ENCODE measurements around the gene ITSN1. TPM values are rescaled to one million over a fixed set of nuclear protein-coding genes. Genes with fewer than 3 reads are reported as not detected.

ITSN1 gene
- total RNA-seq, 1 experiment from 2014 or later: 88.5 TPM

- intact Hi-C loops (cut with micrococcal nuclease; ENCODE audit: unreplicated experiment): no loop called here
- TF ChIP-seq CTCF (IDR thresholded peaks at IDR 0.05; ENCODE audit: insufficient read depth in 1 of 2, low read depth in 1 of 2, low read length in 1 of 2, severe bottlenecking in 1 of 2, unreplicated experiment in 1 of 2): no peak
- Mint-ChIP-seq H3K36me3 (ENCODE audit: insufficient read depth, unreplicated experiment) (no peaks in the 10 kb centered on the region), H3K27me3 (ENCODE audit: insufficient read depth, unreplicated experiment) (no peaks in the 10 kb centered on the region), H3K4me3 (ENCODE audit: unreplicated experiment) (no peak overlapping the region), H3K9me3 (ENCODE audit: unreplicated experiment) (no peaks in the 10 kb centered on the region), H3K4me1 (ENCODE audit: low read depth, unreplicated experiment) (no peaks in the 10 kb centered on the region), H3K27ac (ENCODE audit: unreplicated experiment) (no peak overlapping the region)
- no peaks in the 10 kb centered on the region for H3K27me3 ChIP-seq (replicated peaks; ENCODE audit: control insufficient read depth, insufficient read depth, low read length)
- H3K36me3 ChIP-seq (ENCODE audit: control insufficient read depth, insufficient read depth, low read length): no peaks in the 10 kb centered on the region
- H3K4me1 ChIP-seq: no peaks in the 10 kb centered on the region
- ChIA-PET CTCF (no interaction called here), POLR2A (no interaction called here)
- DNase-seq: no peak
- BruUV-seq (replicated peaks): no TSS peak
- H3K4me3 ChIP-seq (ENCODE audit: low read depth, low read length): no peak overlapping the region
- no peaks in the 10 kb centered on the region for H3K9me3 ChIP-seq
These were observed 221.8 kb downstream of the ITSN1 start for GRCh38 chr21:33864150-33864549.

GRCh38 chr21:33865176-33865575 lies 222.9 kb downstream of the ITSN1 start:
- Histone ChIP-seq H3K9me3 (no peaks in the 10 kb centered on the region), H3K27me3 (replicated peaks; ENCODE audit: control insufficient read depth, insufficient read depth, low read length) (no peaks in the 10 kb centered on the region), H3K4me1 (no peaks in the 10 kb centered on the region), H3K36me3 (ENCODE audit: control insufficient read depth, insufficient read depth, low read length) (no peaks in the 10 kb centered on the region), H3K4me3 (ENCODE audit: low read depth, low read length) (no peak overlapping the region)
- H3K27ac Mint-ChIP-seq (ENCODE audit: unreplicated experiment): no peak overlapping the region
- TF ChIP-seq CTCF (IDR thresholded peaks at IDR 0.05; ENCODE audit: insufficient read depth in 1 of 2, low read depth in 1 of 2, low read length in 1 of 2, severe bottlenecking in 1 of 2, unreplicated experiment in 1 of 2): no peak
- ChIA-PET CTCF (no interaction called here), POLR2A (no interaction called here)
- H3K9me3 Mint-ChIP-seq (ENCODE audit: unreplicated experiment): no peaks in the 10 kb centered on the region
- no TSS peak for BruUV-seq (replicated peaks)
- intact Hi-C loops (cut with micrococcal nuclease; ENCODE audit: unreplicated experiment): no loop called here
- DNase-seq: no peak
- H3K27me3 Mint-ChIP-seq (ENCODE audit: insufficient read depth, unreplicated experiment): no peaks in the 10 kb centered on the region
- H3K4me3 Mint-ChIP-seq (ENCODE audit: unreplicated experiment): no peak overlapping the region
- H3K4me1 Mint-ChIP-seq (ENCODE audit: low read depth, unreplicated experiment): no peaks in the 10 kb centered on the region
- H3K36me3 Mint-ChIP-seq (ENCODE audit: insufficient read depth, unreplicated experiment): no peaks in the 10 kb centered on the region

- Histone ChIP-seq H3K4me3 (ENCODE audit: low read depth, low read length) (no peak overlapping the region), H3K27me3 (replicated peaks; ENCODE audit: control insufficient read depth, insufficient read depth, low read length) (no peaks in the 10 kb centered on the region), H3K9me3 (no peaks in the 10 kb centered on the region), H3K36me3 (ENCODE audit: control insufficient read depth, insufficient read depth, low read length) (no peaks in the 10 kb centered on the region), H3K4me1 (no peaks in the 10 kb centered on the region)
- Mint-ChIP-seq H3K4me3 (ENCODE audit: unreplicated experiment) (no peak overlapping the region), H3K4me1 (ENCODE audit: low read depth, unreplicated experiment) (no peaks in the 10 kb centered on the region), H3K36me3 (ENCODE audit: insufficient read depth, unreplicated experiment) (no peaks in the 10 kb centered on the region), H3K27me3 (ENCODE audit: insufficient read depth, unreplicated experiment) (no peaks in the 10 kb centered on the region), H3K9me3 (ENCODE audit: unreplicated experiment) (no peaks in the 10 kb centered on the region), H3K27ac (ENCODE audit: unreplicated experiment) (no peak overlapping the region)
- no peak for TF ChIP-seq CTCF (IDR thresholded peaks at IDR 0.05; ENCODE audit: insufficient read depth in 1 of 2, low read depth in 1 of 2, low read length in 1 of 2, severe bottlenecking in 1 of 2, unreplicated experiment in 1 of 2)
- intact Hi-C loops (cut with micrococcal nuclease; ENCODE audit: unreplicated experiment): no loop called here
- ChIA-PET POLR2A (no interaction called here), CTCF (interaction anchor here (0.5 kb wide), 1 partner anchor 465 kb away, joined by 3 read pairs; no protein-coding TSS in a partner anchor)
- no TSS peak for BruUV-seq (replicated peaks)
- no peak for DNase-seq
These were observed 223.8 kb downstream of the ITSN1 start for GRCh38 chr21:33865996-33866575.

Data from Caco-2 (cell line).